GM18517 (cell line): ENCODE data around the gene YPEL3.

Experiments
- ATAC-seq: cut with Tn5 transposase; IDR thresholded peaks from one replicate; pipeline ENCODE4 v1.9.1; 2021; ENCODE audit warnings: mild to moderate bottlenecking, moderate library complexity; ENCODE audit not compliant: unreplicated experiment

YPEL3 gene

GRCh38 chr16:30091474-30092372 is 4.3 kb downstream of the YPEL3 start, which contains the start of gene TBX6:
TSS of gene TBX6 (minus strand) at chr16:30091924. CDS start at chr16:30091193, 731 bp downstream.
- ATAC-seq = peak; percentile 61

DNA sequence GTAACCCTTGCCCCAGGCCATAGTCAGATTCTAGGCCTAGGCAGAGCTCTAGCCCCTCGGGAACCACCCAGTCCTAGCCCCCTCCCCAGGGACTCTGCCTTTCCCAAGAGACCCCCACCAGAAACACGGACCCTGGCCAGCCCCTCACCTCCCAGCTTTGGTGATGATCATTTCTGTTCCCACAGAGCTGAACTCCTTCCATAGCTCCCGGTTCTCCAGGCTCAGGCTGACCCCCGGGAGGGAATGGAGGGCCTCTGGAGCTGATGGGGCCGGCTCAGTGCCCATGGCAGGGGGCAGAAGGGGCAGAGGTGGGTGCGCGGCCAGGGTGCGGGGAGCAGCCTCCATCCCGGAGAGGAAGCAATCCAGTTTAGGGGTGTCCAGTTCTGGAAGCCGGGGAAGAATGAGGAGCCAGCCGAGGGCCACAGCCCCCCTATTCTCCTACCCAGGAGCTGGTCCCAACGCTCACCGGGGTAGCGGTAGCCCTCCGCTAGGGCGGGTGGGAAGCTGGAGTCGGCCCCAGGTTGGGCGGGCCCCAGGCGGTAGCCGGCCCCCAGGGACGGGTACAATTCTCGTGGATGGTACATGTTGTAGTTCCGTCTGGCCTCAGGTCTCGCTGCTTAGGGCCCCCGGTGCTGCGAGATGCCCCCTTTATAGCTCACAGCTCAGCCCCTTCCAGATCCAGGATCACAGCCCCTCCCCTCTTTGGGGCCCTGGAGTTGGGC is 5.2 kb downstream of the YPEL3 start:
- no peak for ATAC-seq

GRCh38 chr16:30088832-30089624 is 7.0 kb downstream of the YPEL3 start:
- ATAC-seq = no peak

- ATAC-seq = no peak
These were observed 7.7 kb downstream of the YPEL3 start for GRCh38 chr16:30088237-30088831.

DNA sequence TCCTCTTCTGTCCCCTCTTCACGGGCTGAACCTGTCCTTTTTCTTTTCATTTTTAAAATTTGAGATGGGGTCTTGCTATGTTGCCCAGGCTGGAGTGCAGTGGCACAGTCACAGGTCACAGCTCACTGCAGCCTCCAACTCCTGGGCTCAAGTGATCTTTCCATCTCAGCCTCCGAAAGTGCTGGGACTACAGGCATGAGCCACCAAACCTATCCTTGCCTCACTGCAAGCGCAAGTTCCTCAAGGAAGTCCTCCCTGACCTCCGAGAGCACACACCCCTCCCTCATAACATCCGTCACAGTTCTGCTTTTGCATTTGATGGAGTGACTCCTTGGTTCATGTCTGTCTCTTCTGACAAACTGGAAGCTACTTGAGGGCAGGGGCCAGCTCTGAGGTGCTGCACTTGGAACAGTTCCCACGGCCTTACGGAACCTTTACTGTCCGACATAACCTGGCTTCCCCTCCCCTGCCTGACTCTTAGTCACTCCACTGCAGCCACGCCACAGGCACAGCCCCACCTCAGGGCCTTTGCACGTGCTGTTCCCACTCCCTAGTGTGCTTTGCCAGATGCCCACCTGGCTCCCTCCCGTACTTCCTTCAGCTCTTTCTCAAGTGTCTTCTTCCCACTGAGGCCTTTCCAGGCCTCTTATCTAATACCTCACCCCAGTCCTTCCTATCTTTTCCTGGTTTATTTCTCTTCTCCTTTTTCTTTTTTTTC is 8.7 kb downstream of the YPEL3 start:
- ATAC-seq = no peak

DNA sequence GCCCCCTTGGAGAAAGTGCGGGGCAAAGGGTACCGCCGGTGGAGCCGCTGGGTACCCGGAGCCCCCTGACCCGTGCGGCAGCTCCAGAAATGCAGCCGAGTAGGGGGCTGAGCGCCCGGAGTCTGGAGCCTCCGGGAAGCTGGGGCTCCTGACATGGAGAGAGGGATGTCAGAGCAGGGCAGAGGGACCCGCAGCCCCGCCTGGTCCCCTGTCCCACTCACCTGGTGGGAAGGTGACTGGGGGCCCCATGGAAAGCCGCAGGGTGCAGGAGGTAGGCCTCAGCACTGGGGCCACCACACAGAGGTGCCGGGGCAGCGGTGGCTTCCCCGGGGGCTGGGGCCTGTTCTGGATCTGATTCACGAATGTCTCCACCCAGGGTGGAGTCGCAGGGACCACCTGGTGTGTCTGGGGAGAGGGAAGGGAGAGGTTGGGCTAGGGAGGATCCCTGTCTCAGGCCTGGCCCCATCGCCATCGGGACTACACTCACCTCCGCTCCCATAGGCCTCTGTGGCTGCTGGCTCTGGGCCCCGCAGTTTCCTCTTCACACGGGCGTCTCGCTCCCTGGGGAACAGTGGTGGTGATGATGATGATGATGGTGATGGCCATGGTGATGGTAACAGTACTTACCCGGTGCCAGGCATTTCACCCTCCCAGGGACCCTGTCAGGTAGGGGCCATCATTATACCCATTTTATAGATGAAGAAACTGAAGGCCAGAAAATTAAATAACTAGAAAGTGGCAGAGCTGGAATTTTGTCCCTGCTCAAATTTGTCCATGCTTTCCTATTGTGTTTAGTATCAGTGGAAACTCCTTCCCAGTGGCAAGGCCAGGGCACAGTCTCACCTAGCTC is 9.5 kb downstream of the YPEL3 start:
- no peak for ATAC-seq

GRCh38 chr16:30085820-30086219 is 10.2 kb downstream of the YPEL3 start:
- ATAC-seq = no peak

- ATAC-seq = no peak
These were observed 10.8 kb downstream of the YPEL3 start for GRCh38 chr16:30085247-30085646.

DNA sequence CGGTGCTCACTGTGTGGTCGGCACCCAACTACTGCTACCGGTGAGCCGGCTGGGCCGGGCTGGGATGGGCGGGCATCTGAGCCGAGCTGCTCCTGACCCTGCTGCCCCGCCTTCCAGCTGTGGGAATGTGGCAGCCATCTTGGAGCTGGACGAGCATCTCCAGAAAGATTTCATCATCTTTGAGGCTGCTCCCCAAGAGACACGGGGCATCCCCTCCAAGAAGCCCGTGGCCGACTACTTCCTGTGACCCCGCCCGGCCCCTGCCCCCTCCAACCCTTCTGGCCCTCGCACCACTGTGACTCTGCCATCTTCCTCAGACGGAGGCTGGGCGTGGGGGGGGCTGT is 11.2 kb downstream of the YPEL3 start:
- no peak for ATAC-seq

DNA sequence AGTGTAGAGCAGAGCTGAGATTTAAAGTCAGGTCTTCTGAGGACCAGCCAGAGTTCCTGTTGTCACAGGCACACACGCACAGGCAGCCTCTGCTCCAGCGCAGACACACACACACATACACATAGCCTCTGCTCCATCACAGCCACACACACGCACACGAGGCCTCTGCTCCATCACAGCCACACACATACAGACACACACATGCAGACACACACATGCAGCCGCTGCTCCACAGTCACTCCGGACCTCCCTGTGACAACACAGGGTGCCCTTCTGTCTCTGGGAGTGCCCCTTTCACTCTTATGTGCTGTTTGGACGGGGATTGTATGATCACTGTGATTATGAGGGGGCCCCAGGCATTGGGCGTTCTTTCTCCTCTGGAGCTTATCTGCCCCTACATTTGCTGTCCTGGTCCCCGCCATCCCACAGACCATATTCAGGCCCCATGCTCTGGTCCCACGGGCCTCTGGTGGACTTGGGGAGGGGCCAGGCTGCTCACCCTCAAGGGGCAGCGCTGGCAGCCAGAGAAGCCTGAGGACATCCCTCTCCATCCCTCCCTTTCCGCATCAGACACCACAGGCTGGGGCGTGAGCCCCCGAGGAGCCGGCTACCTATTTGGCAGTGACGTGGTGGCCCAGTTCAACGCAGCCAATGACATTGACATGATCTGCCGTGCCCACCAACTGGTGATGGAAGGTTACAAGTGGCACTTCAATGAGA is 11.8 kb downstream of the YPEL3 start:
- no peak for ATAC-seq

- no peak for ATAC-seq
These were observed 12.6 kb downstream of the YPEL3 start for GRCh38 chr16:30083216-30084055.

- ATAC-seq = no peak
These were observed 13.4 kb downstream of the YPEL3 start for GRCh38 chr16:30082545-30083090.

GRCh38 chr16:30079480-30079879 is 16.5 kb downstream of the YPEL3 start:
- no peak for ATAC-seq

DNA sequence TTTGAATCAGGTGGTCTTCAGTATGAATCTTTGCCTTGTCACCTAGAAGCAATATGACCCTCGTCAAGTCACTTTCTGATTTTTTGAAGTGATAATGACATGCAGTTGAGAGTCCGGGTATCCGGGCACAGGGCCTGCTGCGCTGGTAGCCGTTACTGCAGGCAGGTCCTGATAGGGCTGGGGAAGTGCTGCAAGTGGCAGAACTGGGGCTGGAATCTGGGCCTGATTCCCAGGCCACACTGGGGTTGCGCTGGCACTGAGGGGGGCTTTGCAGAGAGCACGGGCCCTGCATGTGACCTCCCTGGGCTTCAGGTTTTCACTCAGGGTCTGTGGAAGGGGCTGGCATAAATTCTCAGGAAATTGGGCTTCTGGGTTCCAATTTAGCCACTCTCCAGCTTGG is 17.3 kb downstream of the YPEL3 start:
- ATAC-seq = no peak

- no peak for ATAC-seq
These were observed 18.4 kb downstream of the YPEL3 start for GRCh38 chr16:30077656-30078055.

- peak; percentile 16 for ATAC-seq
These were observed 19.7 kb downstream of the YPEL3 start for GRCh38 chr16:30076276-30076791.
